ENCODE results near the gene LRAT. TPM values are rescaled to one million over a fixed set of nuclear protein-coding genes. Genes with fewer than 3 reads are reported as not detected.

The LRAT gene
- total RNA-seq, 4 donors from 2014 or later: 5.8 to 14.4 (median 7.1) TPM

- no peaks in the 10 kb centered on the region for H3K9me3 ChIP-seq
- TF ChIP-seq, protein P1, sequence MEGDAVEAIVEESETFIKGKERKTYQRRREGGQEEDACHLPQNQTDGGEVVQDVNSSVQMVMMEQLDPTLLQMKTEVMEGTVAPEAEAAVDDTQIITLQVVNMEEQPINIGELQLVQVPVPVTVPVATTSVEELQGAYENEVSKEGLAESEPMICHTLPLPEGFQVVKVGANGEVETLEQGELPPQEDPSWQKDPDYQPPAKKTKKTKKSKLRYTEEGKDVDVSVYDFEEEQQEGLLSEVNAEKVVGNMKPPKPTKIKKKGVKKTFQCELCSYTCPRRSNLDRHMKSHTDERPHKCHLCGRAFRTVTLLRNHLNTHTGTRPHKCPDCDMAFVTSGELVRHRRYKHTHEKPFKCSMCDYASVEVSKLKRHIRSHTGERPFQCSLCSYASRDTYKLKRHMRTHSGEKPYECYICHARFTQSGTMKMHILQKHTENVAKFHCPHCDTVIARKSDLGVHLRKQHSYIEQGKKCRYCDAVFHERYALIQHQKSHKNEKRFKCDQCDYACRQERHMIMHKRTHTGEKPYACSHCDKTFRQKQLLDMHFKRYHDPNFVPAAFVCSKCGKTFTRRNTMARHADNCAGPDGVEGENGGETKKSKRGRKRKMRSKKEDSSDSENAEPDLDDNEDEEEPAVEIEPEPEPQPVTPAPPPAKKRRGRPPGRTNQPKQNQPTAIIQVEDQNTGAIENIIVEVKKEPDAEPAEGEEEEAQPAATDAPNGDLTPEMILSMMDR (IDR thresholded peaks at IDR 0.05): no peak
- TF ChIP-seq POLR2A (IDR thresholded peaks at IDR 0.05): no peak
- 73 to 74% methylated on average over 6 of the region's 6 CpGs for WGBS, 2 donors
- no peak overlapping the region for H3K4me3 ChIP-seq (replicated peaks in 1 of 3)
- no peaks in the 10 kb centered on the region for H3K27me3 ChIP-seq
- H3K27ac ChIP-seq: no peak overlapping the region
- H3K36me3 ChIP-seq: no peaks in the 10 kb centered on the region
- intact Hi-C loops (cut with DNase I): no loop called here
- DNase-seq: no peak
- H3K4me1 ChIP-seq: no peaks in the 10 kb centered on the region
Observed at GRCh38 chr4:154757713-154758112, 13.9 kb downstream of the LRAT start.

- Histone ChIP-seq H3K9me3 (no peaks in the 10 kb centered on the region), H3K36me3 (no peaks in the 10 kb centered on the region), H3K27me3 (no peaks in the 10 kb centered on the region), H3K4me1 (no peaks in the 10 kb centered on the region), H3K4me3 (replicated peaks in 1 of 3) (no peak overlapping the region), H3K27ac (no peak overlapping the region)
- WGBS, 2 donors: 82 to 86% methylated on average over 2 of the region's 2 CpGs
- intact Hi-C loops (cut with DNase I): no loop called here
- no peak for TF ChIP-seq POLR2A (IDR thresholded peaks at IDR 0.05)
- TF ChIP-seq, protein P1 (IDR thresholded peaks at IDR 0.05): no peak
- DNase-seq: no peak
Observed at GRCh38 chr4:154760895-154761294, 17.1 kb downstream of the LRAT start.

DNA sequence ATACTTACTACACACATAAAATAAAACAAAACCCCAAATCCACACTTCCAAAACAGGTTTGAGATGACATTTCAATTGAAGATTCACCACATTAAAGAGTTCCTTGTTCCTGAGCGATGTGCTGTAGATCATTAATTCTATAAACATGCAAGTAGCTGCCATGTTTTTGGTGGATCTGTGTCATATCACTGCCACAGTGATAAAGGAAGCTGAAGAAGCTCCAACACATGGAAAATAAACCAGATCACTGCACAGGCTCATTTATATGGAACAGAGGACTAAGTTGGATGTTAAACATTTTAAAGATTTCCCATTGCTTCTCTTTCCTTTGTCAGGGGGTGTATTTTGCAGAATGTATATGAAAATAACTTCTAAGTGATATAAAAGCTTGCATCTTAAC is 34.5 kb downstream of the LRAT start:
- H3K4me3 ChIP-seq (replicated peaks in 1 of 3): no peak overlapping the region
- TF ChIP-seq, protein P1 (IDR thresholded peaks at IDR 0.05): no peak
- no peak for TF ChIP-seq POLR2A (IDR thresholded peaks at IDR 0.05)
- no peaks in the 10 kb centered on the region for H3K9me3 ChIP-seq
- intact Hi-C loops (cut with DNase I): loop anchor here (10.0 kb wide), 1 partner anchor 153 kb away; no protein-coding TSS in a partner anchor
- WGBS, 2 donors: 86 to 93% methylated on average over 1 of the region's 1 CpG
- no peaks in the 10 kb centered on the region for H3K27me3 ChIP-seq
- DNase-seq: no peak
- H3K27ac ChIP-seq: no peak overlapping the region
- H3K4me1 ChIP-seq: no peaks in the 10 kb centered on the region
- no peaks in the 10 kb centered on the region for H3K36me3 ChIP-seq

- WGBS, 2 donors: 51 to 53% methylated on average over 3 of the region's 3 CpGs
- Histone ChIP-seq H3K27ac (no peak overlapping the region), H3K4me1 (no peaks in the 10 kb centered on the region), H3K27me3 (no peaks in the 10 kb centered on the region), H3K9me3 (no peaks in the 10 kb centered on the region), H3K36me3 (no peaks in the 10 kb centered on the region), H3K4me3 (replicated peaks in 1 of 3) (no peak overlapping the region)
- TF ChIP-seq, protein P1 (IDR thresholded peaks at IDR 0.05): peak in 4 of 6 experiments; percentile 29 to 75 (median 64)
- TF ChIP-seq POLR2A (IDR thresholded peaks at IDR 0.05): no peak
- intact Hi-C loops (cut with DNase I): loop anchor here (10.0 kb wide), 1 partner anchor 155 kb away; no protein-coding TSS in a partner anchor
- DNase-seq: no peak
Observed at GRCh38 chr4:154779362-154779947, 35.7 kb downstream of the LRAT start.

DNA sequence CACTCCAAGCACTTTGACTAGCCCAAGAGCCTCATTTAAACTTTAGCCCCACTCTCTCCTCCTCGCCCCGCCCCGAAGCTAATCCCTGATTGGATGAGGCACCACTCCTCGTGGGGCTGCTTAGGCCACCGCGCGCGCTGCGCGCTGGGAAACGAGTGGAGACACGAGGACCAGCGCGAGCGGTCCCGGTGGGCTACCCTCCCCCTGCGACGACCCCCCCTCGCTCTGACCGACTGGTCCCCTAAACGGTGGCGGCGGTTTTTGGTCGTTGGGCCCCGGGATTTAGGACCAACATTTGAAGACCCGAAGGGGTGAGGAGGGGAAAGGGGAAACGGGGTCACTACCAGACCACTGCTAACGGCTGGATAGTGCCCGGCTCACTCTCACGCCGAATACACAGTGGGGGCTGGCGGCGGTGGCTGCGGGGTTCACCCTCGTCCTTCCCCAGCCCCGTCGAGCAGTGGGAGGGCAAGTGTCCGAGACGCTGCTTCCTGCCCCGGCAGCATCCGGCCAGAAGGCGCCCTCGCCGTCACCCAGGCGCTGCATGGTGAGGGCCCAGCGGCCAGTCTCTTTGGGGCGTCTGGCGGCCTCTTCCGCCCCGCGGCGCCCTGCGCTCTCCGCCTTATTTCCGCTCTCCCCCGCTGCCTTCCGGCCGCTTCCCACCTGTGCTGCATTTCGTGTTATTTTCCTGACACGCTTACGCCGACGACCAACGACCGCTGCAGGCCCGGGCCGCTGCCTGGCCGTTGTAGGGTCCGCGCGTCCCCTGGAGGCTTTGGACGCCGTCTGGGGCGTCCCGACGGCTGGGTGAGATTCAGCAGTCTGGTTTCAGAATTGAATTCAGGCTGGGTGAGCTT is 37.6 kb downstream of the LRAT start, which contains the start of gene RBM46:
Gene RBM46, plus strand, starts transcription at position 147 of the 857 bp plus-strand sequence. CDS start 15,481 bp downstream, outside the sequence.
- DNase-seq: peak; percentile 3 to 4
- no peaks in the 10 kb centered on the region for H3K36me3 ChIP-seq
- H3K4me3 ChIP-seq (replicated peaks in 1 of 3): no peak within 1 kb of the TSS
- H3K27me3 ChIP-seq: no peaks in the 10 kb centered on the region
- TF ChIP-seq POLR2A (IDR thresholded peaks at IDR 0.05): no peak
- TF ChIP-seq, protein P1 (IDR thresholded peaks at IDR 0.05): no peak
- no peaks in the 10 kb centered on the region for H3K9me3 ChIP-seq
- 66 to 85% methylated on average over 65 to 76 of the region's 76 CpGs for WGBS, 2 donors
- H3K4me1 ChIP-seq: no peaks in the 10 kb centered on the region
- intact Hi-C loops (cut with DNase I): no loop called here
- H3K27ac ChIP-seq: no peak within 1 kb of the TSS

Measured in thyroid gland (tissue), 4 donors.